IMR-90 (cell line): Measurements from ENCODE around the gene ANO9. TPM values are rescaled to one million over a fixed set of nuclear protein-coding genes. Genes with fewer than 3 reads are reported as not detected.

Source experiments
- ATAC-seq: fragments of 200-7000 bp; cut with Tn5 transposase; 2 replicates; pipeline ENCODE4 v1.9.1; 2020; ENCODE audit warnings: low read depth, mild to moderate bottlenecking, moderate library complexity
- BruUV-seq: library from RNA; stranded (reverse); fragments of 400-500 nt; replicated peaks from 2 replicates; lab custom pipeline; 2021; lab: Mats Ljungman, UMichigan
- CTCF ChIA-PET: fragments of 300-600 bp; formaldehyde crosslinking; extraction: SDS; loops from one replicate; lab custom pipeline; 2021; ENCODE audit warnings: antibody characterized with exemption; lab: Yijun Ruan, JAX
- POLR2A ChIA-PET: fragments of 300-600 bp; sonication (Branson Sonifier 250); formaldehyde crosslinking; loops from one replicate; lab custom pipeline; 2022; ENCODE audit warnings: antibody characterized with exemption; ENCODE audit not compliant: unreplicated experiment; lab: Charles Lee
- DNase-seq: peaks from one replicate; pipeline ENCODE4 v3.0.0; 2013
- H2AFZ ChIP-seq: replicated peaks from 2 replicates; pipeline ENCODE3; 2013; ENCODE audit warnings: low read length, mild to moderate bottlenecking; ENCODE audit not compliant: poor library complexity
- H2AK5ac ChIP-seq: 2 replicates; pipeline ENCODE4 v1.6.1; 2013; ENCODE audit warnings: low read depth, low read length, inconsistent platforms
- H2AK9ac ChIP-seq: replicated peaks from 2 replicates; pipeline ENCODE3; 2013; ENCODE audit warnings: mild to moderate bottlenecking, low read depth, low read length, moderate library complexity; ENCODE audit not compliant: poor library complexity
- H2BK120ac ChIP-seq: 2 replicates; pipeline ENCODE4 v1.6.1; 2013; ENCODE audit warnings: low read depth, low read length, inconsistent platforms
- H2BK15ac ChIP-seq: 3 replicates; pipeline ENCODE4 v1.6.1; 2013; ENCODE audit warnings: low read depth, low read length, inconsistent platforms
- H2BK20ac ChIP-seq: 2 replicates; pipeline ENCODE4 v1.6.1; 2013; ENCODE audit warnings: low read depth, mild to moderate bottlenecking, inconsistent platforms, low read length, moderate library complexity
- H2BK5ac ChIP-seq: 2 replicates; pipeline ENCODE4 v1.6.1; 2013; ENCODE audit warnings: mild to moderate bottlenecking, low read depth, low read length, inconsistent platforms; ENCODE audit not compliant: poor library complexity, severe bottlenecking
- H3K14ac ChIP-seq: replicated peaks from 2 replicates; pipeline ENCODE4 v1.6.1; 2013; ENCODE audit warnings: low read depth, low read length, inconsistent platforms
- H3K18ac ChIP-seq: 2 replicates; pipeline ENCODE4 v1.6.1; 2013; ENCODE audit warnings: low read depth, low read length, control low read depth
- H3K23ac ChIP-seq: 2 replicates; pipeline ENCODE4 v1.6.1; 2013; ENCODE audit warnings: low read depth, low read length, inconsistent platforms
- H3K27ac ChIP-seq: 2 replicates; pipeline ENCODE4 v1.5.1; 2013; ENCODE audit warnings: mild to moderate bottlenecking, control low read depth, low read length; ENCODE audit not compliant: insufficient read depth
- H3K27me3 ChIP-seq: 2 replicates; pipeline ENCODE4 v1.6.1; 2013; ENCODE audit warnings: low read length; ENCODE audit not compliant: control insufficient read depth, insufficient read depth
- H3K36me3 ChIP-seq: 2 replicates; pipeline ENCODE4 v1.6.1; 2013; ENCODE audit warnings: low read length, mixed read lengths; ENCODE audit not compliant: control insufficient read depth, insufficient read depth
- H3K4ac ChIP-seq: 2 replicates; pipeline ENCODE4 v1.6.1; 2013; ENCODE audit warnings: low read depth, low read length, inconsistent platforms
- H3K4me1 ChIP-seq: 2 replicates; pipeline ENCODE4 v1.6.1; 2013; ENCODE audit warnings: low read length, mixed read lengths; ENCODE audit not compliant: control insufficient read depth, insufficient read depth
- H3K4me2 ChIP-seq: 2 replicates; pipeline ENCODE4 v1.6.1; 2013; ENCODE audit warnings: low read depth, mild to moderate bottlenecking, control low read depth, low read length, moderate library complexity
- H3K4me3 ChIP-seq: 2 replicates; pipeline ENCODE4 v1.5.1; 2013; ENCODE audit warnings: low read depth, mild to moderate bottlenecking, control low read depth, low read length, moderate library complexity; ENCODE audit not compliant: insufficient read depth
- H3K56ac ChIP-seq: 2 replicates; pipeline ENCODE4 v1.6.1; 2013; ENCODE audit warnings: low read length, inconsistent platforms; ENCODE audit not compliant: insufficient read depth; ENCODE audit errors: extremely low read depth
- H3K79me1 ChIP-seq, 2 experiments: 2 replicates each; pipeline ENCODE4 v1.6.1; 2013; ENCODE audit warnings: low read length in 2 of 2, inconsistent platforms in 1 of 2, low read depth in 1 of 2
- H3K9ac ChIP-seq: 2 replicates; pipeline ENCODE4 v1.6.1; 2013; ENCODE audit warnings: low read depth, low read length, control low read depth
- H3K9me1 ChIP-seq: 2 replicates; pipeline ENCODE4 v1.6.1; 2013; ENCODE audit warnings: low read length, inconsistent platforms; ENCODE audit not compliant: insufficient read depth
- H3K9me3 ChIP-seq: 2 replicates; pipeline ENCODE4 v1.6.1; 2013; ENCODE audit warnings: low read length; ENCODE audit not compliant: control insufficient read depth, insufficient read depth
- H4K20me1 ChIP-seq: 2 replicates; pipeline ENCODE4 v1.6.1; 2013; ENCODE audit warnings: low read length, inconsistent platforms; ENCODE audit not compliant: insufficient read depth
- H4K5ac ChIP-seq: 2 replicates; pipeline ENCODE4 v1.6.1; 2013; ENCODE audit warnings: mild to moderate bottlenecking, low read depth, low read length, control low read depth
- H4K8ac ChIP-seq, 2 experiments: 2 replicates each; pipeline ENCODE4 v1.6.1; 2013; ENCODE audit warnings: low read depth in 2 of 2, low read length in 2 of 2, control low read depth in 1 of 2, inconsistent platforms in 1 of 2
- H4K91ac ChIP-seq: 2 replicates; pipeline ENCODE4 v1.6.1; 2013; ENCODE audit warnings: low read depth, low read length, inconsistent platforms; ENCODE audit not compliant: insufficient read depth
- BHLHE40 ChIP-seq: fragments of 150-350 bp; IDR thresholded peaks from 2 replicates; pipeline ENCODE4 v1.6.1; 2016; ENCODE audit warnings: mild to moderate bottlenecking, low read depth, low read length
- CEBPB ChIP-seq: IDR thresholded peaks from 2 replicates; pipeline ENCODE4 v1.6.1; 2012; ENCODE audit warnings: low read depth, low read length, improper control_type of control experiment
- CHD1 ChIP-seq: IDR thresholded peaks from 2 replicates; pipeline ENCODE4 v1.6.1; 2012; ENCODE audit warnings: low read depth, low read length, improper control_type of control experiment
- CTCF ChIP-seq: conservative IDR thresholded peaks from 2 replicates; pipeline ENCODE4 v1.5.1; 2012; ENCODE audit warnings: mild to moderate bottlenecking, low read depth, low read length, improper control_type of control experiment
- ELK1 ChIP-seq: fragments of 150-350 bp; IDR thresholded peaks from 2 replicates; pipeline ENCODE4 v1.6.1; 2016; ENCODE audit warnings: low read depth, mild to moderate bottlenecking, low read length, moderate library complexity, borderline replicate concordance
- MAFK ChIP-seq: IDR thresholded peaks from 2 replicates; pipeline ENCODE4 v1.6.1; 2012; ENCODE audit warnings: low read depth, low read length, improper control_type of control experiment
- MXI1 ChIP-seq: IDR thresholded peaks from 2 replicates; pipeline ENCODE4 v1.6.1; 2012; ENCODE audit warnings: low read depth, mild to moderate bottlenecking, low read length, moderate library complexity, borderline replicate concordance
- NFE2L2 ChIP-seq: fragments of 150-350 bp; IDR thresholded peaks from 2 replicates; pipeline ENCODE4 v1.6.1; 2016; ENCODE audit warnings: low read depth, mild to moderate bottlenecking, low read length
- POLR2A ChIP-seq: IDR thresholded peaks from 2 replicates; pipeline ENCODE4 v1.6.1; 2012; ENCODE audit warnings: mild to moderate bottlenecking, low read depth, low read length
- RAD21 ChIP-seq: IDR thresholded peaks from 2 replicates; pipeline ENCODE4 v1.6.1; 2012; ENCODE audit warnings: low read length, improper control_type of control experiment
- RCOR1 ChIP-seq: IDR thresholded peaks from 2 replicates; pipeline ENCODE4 v1.6.1; 2012; ENCODE audit warnings: mild to moderate bottlenecking, low read length, improper control_type of control experiment; ENCODE audit not compliant: insufficient replicate concordance
- RFX5 ChIP-seq: IDR thresholded peaks from 2 replicates; pipeline ENCODE4 v1.8.0; 2012; ENCODE audit warnings: low read depth, mild to moderate bottlenecking, low read length, moderate library complexity
- SMC3 ChIP-seq: fragments of 150-350 bp; IDR thresholded peaks from 2 replicates; pipeline ENCODE4 v1.6.1; 2016; ENCODE audit warnings: low read depth, mild to moderate bottlenecking, antibody characterized with exemption, low read length, moderate library complexity
- USF2 ChIP-seq: fragments of 150-350 bp; IDR thresholded peaks from 2 replicates; pipeline ENCODE4 v1.6.1; 2017; ENCODE audit warnings: mild to moderate bottlenecking, antibody characterized with exemption, low read length, low read depth
- WGBS, 2 experiments: methylation state at CpG; one replicate each; pipeline versions ENCODE4 v1.1.5 to v1.1.7; 2013; ENCODE audit warnings: missing lambda C conversion rate in 2 of 2; ENCODE audit not compliant: insufficient read length in 1 of 2; ENCODE audit errors: extremely low coverage in 2 of 2; 5-methylcytosine and 5-hydroxymethylcytosine counted together
- dilution Hi-C: fragments of 300-500 bp; cut with HindIII; formaldehyde crosslinking; loops from one replicate; pipeline ENCODE4 v1.14.3; 2018; ENCODE audit warnings: low sequenced_read_pairs; ENCODE audit not compliant: unreplicated experiment
- in situ Hi-C: fragments of 300-500 bp; cut with MboI; formaldehyde crosslinking; loops from 3 replicates; pipeline ENCODE4 v1.14.3; 2019; ENCODE audit warnings: low sequenced_read_pairs, inconsistent platforms, mixed read lengths
- intact Hi-C: fragments of 100-400 bp; cut with micrococcal nuclease; formaldehyde crosslinking; loops from 2 replicates; pipeline ENCODE4 v1.10.0; 2022
- polyA plus RNA-seq, 3 experiments: library from polyadenylated mRNA; depleted of rRNA; stranded (reverse); fragments of >200 nt; gene quantifications; 2 replicates each; pipeline ENCODE4 v1.2.3, GENCODE V29; 2012; ENCODE audit warnings: low replicate concordance in 1 of 3
- total RNA-seq: library from RNA; depleted of rRNA; stranded (reverse); fragments of >200 nt; gene quantifications from 2 replicates; pipeline ENCODE4 v1.2.3, GENCODE V29; 2012

ANO9 gene
- total and polyA plus RNA-seq, 2 of the 4 experiments (the other 2 are of a cell fraction): not detected

- Histone ChIP-seq H3K4me1 (peaks cover 3% of the 10 kb centered on the region; the same call in 1 of the 2 replicates), H2BK120ac (no peak overlapping the region), H3K56ac (no peak overlapping the region), H2AK5ac (no peak overlapping the region), H2BK5ac (no peak overlapping the region), H3K9me3 (peaks cover 4% of the 10 kb centered on the region; the same call in 1 of the 2 replicates), H3K4me2 (no peak overlapping the region), H3K23ac (no peak overlapping the region), H3K4me3 (no peak overlapping the region), H2BK20ac (no peak overlapping the region), H2BK15ac (no peak overlapping the region), H3K14ac (no peak overlapping the region), H3K79me1 (no peaks in the 10 kb centered on the region), H2AK9ac (no peak overlapping the region), H3K27me3 (peaks cover 33% of the 10 kb centered on the region), H4K8ac (no peak overlapping the region), H3K18ac (no peak overlapping the region), H4K5ac (no peak overlapping the region), H3K9ac (no peak overlapping the region), H2AFZ (no peak overlapping the region), H4K20me1 (no peaks in the 10 kb centered on the region), H3K36me3 (no peaks in the 10 kb centered on the region), H3K9me1 (no peaks in the 10 kb centered on the region), H3K4ac (no peak overlapping the region), H4K91ac (no peak overlapping the region), H3K27ac (no peak overlapping the region)
- no peak for TF ChIP-seq MXI1
- no peak for TF ChIP-seq RCOR1
- no peak for TF ChIP-seq CEBPB
- TF ChIP-seq CHD1: no peak
- no peak for TF ChIP-seq BHLHE40
- no peak for TF ChIP-seq RAD21
- TF ChIP-seq SMC3: no peak
- no peak for TF ChIP-seq POLR2A
- TF ChIP-seq MAFK: no peak
- no peak for TF ChIP-seq CTCF
- TF ChIP-seq ELK1: no peak
- TF ChIP-seq USF2: no peak
- TF ChIP-seq RFX5: no peak
- no peak for TF ChIP-seq NFE2L2
- in situ Hi-C loops: no loop called here
- ChIA-PET POLR2A (no interaction called here), CTCF (no interaction called here)
- BruUV-seq: no TSS peak
- DNase-seq: no peak
- intact Hi-C loops: loop anchor here (10.0 kb wide), 1 partner anchor 76 kb away; the partner anchor contains the start of gene B4GALNT4
- ATAC-seq: no peak
- WGBS, 2 experiments: no CpG with 5 or more reads among the region's 13 CpGs
- dilution Hi-C loops: no loop called here
Observed at GRCh38 chr11:441043-441417, 781 bp downstream of the ANO9 start.
